HepG2 (cell line): ENCODE data around the gene UNC50. TPM values are rescaled to one million over a fixed set of nuclear protein-coding genes. Genes with fewer than 3 reads are reported as not detected.
A peak's percentile ranks its signal among the peaks of the same experiment; 100 is the strongest.

Experiments
- ATAC-seq: fragments of 200-7000 bp; cut with Tn5 transposase; 3 replicates; pipeline ENCODE4 v1.9.1; 2020; ENCODE audit warnings: mild to moderate bottlenecking, moderate library complexity
- BruUV-seq: library from RNA; stranded (reverse); fragments of 400-500 nt; replicated peaks from 2 replicates; lab custom pipeline; 2021; lab: Mats Ljungman, UMichigan
- CTCF ChIA-PET: fragments of 300-600 bp; formaldehyde crosslinking; extraction: SDS; loops from one replicate; lab custom pipeline; 2021; ENCODE audit warnings: low total read pairs, inconsistent platforms, low intra/inter-chr PET ratio; lab: Yijun Ruan, JAX
- POLR2A ChIA-PET: fragments of 350-600 bp; sonication (Branson Sonifier 250); formaldehyde crosslinking; loops from one replicate; lab custom pipeline; 2020; ENCODE audit warnings: antibody characterized with exemption, inconsistent platforms; lab: Yijun Ruan, JAX
- DNase-seq: peaks from one replicate; pipeline ENCODE4 v3.0.0-alpha.2; 2015; ENCODE audit warnings: low spot score
- FAIRE-seq: peaks from 3 replicates; lab custom pipeline; 2011; peaks lifted over from hg19 to GRCh38; lab: Jason Lieb, UNC
- H2AFZ ChIP-seq: one replicate; pipeline ENCODE4 v1.6.1; 2011; ENCODE audit warnings: low read length, inconsistent platforms
- H3K27ac ChIP-seq: fragments of 300-600 bp; 3 replicates; pipeline ENCODE4 v1.8.0; 2011; ENCODE audit warnings: mixed run types, mild to moderate bottlenecking, mixed read lengths, low read length, inconsistent platforms; ENCODE audit not compliant: insufficient read depth; ENCODE audit errors: extremely low read length
- H3K27me3 ChIP-seq, 2 experiments: fragments of 200-600 bp in 1 of 2; 2 replicates in 1 of 2; 3 replicates in 1 of 2; pipeline versions ENCODE4 v1.6.0 to v1.8.0; 2011; ENCODE audit warnings: low read length in 2 of 2, mild to moderate bottlenecking in 2 of 2, moderate library complexity in 2 of 2, inconsistent platforms in 1 of 2; ENCODE audit not compliant: insufficient read depth in 2 of 2, control insufficient read depth in 1 of 2
- H3K36me3 ChIP-seq, 2 experiments: fragments of 200-600 bp in 1 of 2; replicated peaks in 1 of 2; 2 replicates in 1 of 2; 3 replicates in 1 of 2; pipeline versions ENCODE4 v1.5.1 to v1.8.0; 2011; ENCODE audit warnings: low read length in 2 of 2, inconsistent platforms in 1 of 2; ENCODE audit not compliant: insufficient read depth in 2 of 2, control insufficient read depth in 1 of 2
- H3K4me1 ChIP-seq: 2 replicates; pipeline ENCODE4 v1.5.1; 2012; ENCODE audit warnings: low read length, inconsistent platforms; ENCODE audit not compliant: insufficient read depth
- H3K4me2 ChIP-seq: 2 replicates; pipeline ENCODE4 v1.6.0; 2011; ENCODE audit warnings: low read depth, low read length, inconsistent platforms
- H3K4me3 ChIP-seq, 3 experiments: fragments of 200-600 bp in 1 of 3; sonication (generic), shearing (Covaris generic) in 1 of 3; replicated peaks in 1 of 3; 2 replicates each; pipeline ENCODE4 v1.5.1; 2011 to 2016; ENCODE audit warnings: low read length in 3 of 3, inconsistent platforms in 2 of 3, low read depth in 2 of 3, mild to moderate bottlenecking in 2 of 3, control low read depth in 1 of 3, mixed read lengths in 1 of 3; ENCODE audit not compliant: insufficient read depth in 1 of 3
- H3K79me2 ChIP-seq: one replicate; pipeline ENCODE4 v1.6.1; 2011; ENCODE audit warnings: low read length, inconsistent platforms; ENCODE audit not compliant: insufficient read depth
- H3K9ac ChIP-seq: 2 replicates; pipeline ENCODE4 v1.6.0; 2011; ENCODE audit warnings: mild to moderate bottlenecking, low read depth, low read length, inconsistent platforms; ENCODE audit not compliant: insufficient read depth
- H3K9me3 ChIP-seq: 2 replicates; pipeline ENCODE4 v1.5.1; 2012; ENCODE audit warnings: mild to moderate bottlenecking, low read length
- H4K20me1 ChIP-seq: 2 replicates; pipeline ENCODE4 v1.6.0; 2011; ENCODE audit warnings: inconsistent platforms, mild to moderate bottlenecking, low read length, moderate library complexity; ENCODE audit not compliant: insufficient read depth
- AKAP8 ChIP-seq: sonication (generic); formaldehyde crosslinking; IDR thresholded peaks from 2 replicates; pipeline ENCODE4 v1.5.1; 2020; ENCODE audit warnings: mild to moderate bottlenecking, missing genetic modification reagents
- FOXA1 ChIP-seq, 2 experiments: fragments of 450-650 bp in 1 of 2; sonication (generic) in 1 of 2; formaldehyde crosslinking in 1 of 2; IDR thresholded peaks; 2 replicates each; pipeline versions ENCODE4 v1.4.0 to v1.6.1; 2016 to 2020; ENCODE audit warnings: missing genetic modification reagents in 1 of 2
- FOXP4 ChIP-seq: sonication (generic); formaldehyde crosslinking; IDR thresholded peaks from 2 replicates; pipeline ENCODE4 v1.4.0; 2020; ENCODE audit warnings: missing genetic modification reagents
- GATA4 ChIP-seq: sonication (generic); IDR thresholded peaks from 2 replicates; pipeline ENCODE4 v1.6.1; 2016; ENCODE audit warnings: antibody characterized with exemption, low read depth, borderline replicate concordance
- HMG20B ChIP-seq: conservative IDR thresholded peaks from 2 replicates; pipeline ENCODE4 v1.6.1; 2016; ENCODE audit warnings: missing genetic modification reagents, missing compliant biosample characterization
- TBX2 ChIP-seq: sonication (generic); formaldehyde crosslinking; IDR thresholded peaks from 2 replicates; pipeline ENCODE4 v1.5.0; 2020; ENCODE audit warnings: missing genetic modification reagents, mild to moderate bottlenecking, borderline replicate concordance
- TP53 ChIP-seq: sonication (generic); formaldehyde crosslinking; conservative IDR thresholded peaks from 2 replicates; pipeline ENCODE4 v1.4.0; 2020; ENCODE audit warnings: missing genetic modification reagents
- ZNF124 ChIP-seq: sonication (generic); formaldehyde crosslinking; IDR thresholded peaks from 2 replicates; pipeline ENCODE4 v1.4.0; 2020; ENCODE audit warnings: missing genetic modification reagents
- ZNF160 ChIP-seq: sonication (generic); formaldehyde crosslinking; IDR thresholded peaks from 2 replicates; pipeline ENCODE4 v1.8.0; 2022; ENCODE audit warnings: mild to moderate bottlenecking, inconsistent platforms, missing genetic modification reagents
- ZNF3 ChIP-seq: IDR thresholded peaks from 2 replicates; pipeline ENCODE4 v1.7.0; 2017; ENCODE audit warnings: inconsistent platforms
- ZNF777 ChIP-seq: sonication (generic); formaldehyde crosslinking; IDR thresholded peaks from 2 replicates; pipeline ENCODE4 v1.4.0; 2020; ENCODE audit warnings: missing genetic modification reagents
- ZNF781 ChIP-seq: sonication (generic); formaldehyde crosslinking; IDR thresholded peaks from 2 replicates; pipeline ENCODE4 v1.5.1; 2020; ENCODE audit warnings: borderline replicate concordance, mild to moderate bottlenecking, missing genetic modification reagents; ENCODE audit errors: not compliant biosample characterization
- ZNF839 ChIP-seq: sonication (generic); formaldehyde crosslinking; IDR thresholded peaks from 2 replicates; pipeline ENCODE4 v1.4.0; 2020; ENCODE audit warnings: missing genetic modification reagents, mild to moderate bottlenecking, borderline replicate concordance
- ZZZ3 ChIP-seq: sonication (generic); formaldehyde crosslinking; IDR thresholded peaks from 2 replicates; pipeline ENCODE4 v1.4.0; 2020; ENCODE audit warnings: missing genetic modification reagents, mild to moderate bottlenecking, borderline replicate concordance
- WGBS: methylation state at CpG from one replicate; pipeline ENCODE4 v1.1.6; 2017; ENCODE audit warnings: low lambda C conversion rate; 5-methylcytosine and 5-hydroxymethylcytosine counted together
- in situ Hi-C: cut with HindIII; loops from 2 replicates; pipeline ENCODE4 v1.10.0; 2017; ENCODE audit warnings: low pct_unique_long_range_greater_than_20kb; ENCODE audit not compliant: extremely low pct_ligation_motif_present
- intact Hi-C: fragments of 100-400 bp; cut with micrococcal nuclease; formaldehyde crosslinking; loops from one replicate; pipeline ENCODE4 v1.10.0; 2022; ENCODE audit not compliant: unreplicated experiment
- polyA plus RNA-seq, 8 experiments: library from polyadenylated mRNA; depleted of rRNA in 3 of 8; stranded (reverse) in 7 of 8; unstranded in 1 of 8; fragments of >200 nt; fragmentation: Illumina TruSeq in 4 of 8; extraction: Trizol in 4 of 8; gene quantifications; 2 replicates each; pipeline versions ENCODE4 v1.2.1 to v1.2.3, GENCODE V29; 2011 to 2016; ENCODE audit warnings: low read depth in 4 of 8, missing spikeins in 1 of 8, mixed read lengths in 1 of 8; ENCODE audit not compliant: insufficient read depth in 1 of 8
- total RNA-seq, 5 experiments: library from RNA; depleted of rRNA; stranded (reverse); fragments of >200 nt; fragmentation: Illumina TruSeq; extraction: Trizol; gene quantifications; 2 replicates each; pipeline ENCODE4 v1.2.3, GENCODE V29; 2016; ENCODE audit warnings: low read depth in 1 of 5
- TF ChIP-seq, protein P1 (sequence below): sonication (generic); formaldehyde crosslinking; IDR thresholded peaks from 2 replicates; pipeline ENCODE4 v1.4.0; 2020; ENCODE audit warnings: mild to moderate bottlenecking, missing genetic modification reagents

The UNC50 gene
- total and polyA plus RNA-seq, 2 of the 13 experiments (the other 11 are each of a cell fraction or from before 2014, with no cell fraction given), result 92.6 to 95.6 TPM

- in situ Hi-C loops, result loop anchor here (5.0 kb wide), 2 partner anchors 187 to 417 kb away; no protein-coding TSS in a partner anchor
Observed at GRCh38 chr2:98649992-98650375, 41.6 kb downstream of the UNC50 start.

GRCh38 chr2:98650998-98651397 is 42.6 kb downstream of the UNC50 start:
- WGBS, result 95% methylated on average over 1 of the region's 1 CpG
- ChIA-PET CTCF (interaction anchor here (2.8 to 3.2 kb wide), 2 partner anchors 186 to 415 kb away, joined by 32 to 99 read pairs; no protein-coding TSS in a partner anchor), POLR2A (no interaction called here)
- TF ChIP-seq FOXA1 (IDR thresholded peaks at IDR 0.05), result no peak
- no peak for TF ChIP-seq FOXA1 (CRISPR knock-in tag; IDR thresholded peaks at IDR 0.05)
- no peak for TF ChIP-seq TP53 (CRISPR knock-in tag)
- TF ChIP-seq HMG20B (CRISPR knock-in tag), result no peak
- TF ChIP-seq ZNF124 (CRISPR knock-in tag), result no peak
- TF ChIP-seq TBX2 (CRISPR knock-in tag), result no peak
- TF ChIP-seq FOXP4 (CRISPR knock-in tag), result no peak
- TF ChIP-seq GATA4, result no peak
- no peak for TF ChIP-seq AKAP8 (CRISPR knock-in tag)
- TF ChIP-seq ZZZ3 (CRISPR knock-in tag), result no peak
- TF ChIP-seq ZNF839 (CRISPR knock-in tag), result no peak
- no peak for TF ChIP-seq ZNF781 (CRISPR knock-in tag)
- no peak for TF ChIP-seq ZNF777 (CRISPR knock-in tag)
- TF ChIP-seq, protein P1, sequence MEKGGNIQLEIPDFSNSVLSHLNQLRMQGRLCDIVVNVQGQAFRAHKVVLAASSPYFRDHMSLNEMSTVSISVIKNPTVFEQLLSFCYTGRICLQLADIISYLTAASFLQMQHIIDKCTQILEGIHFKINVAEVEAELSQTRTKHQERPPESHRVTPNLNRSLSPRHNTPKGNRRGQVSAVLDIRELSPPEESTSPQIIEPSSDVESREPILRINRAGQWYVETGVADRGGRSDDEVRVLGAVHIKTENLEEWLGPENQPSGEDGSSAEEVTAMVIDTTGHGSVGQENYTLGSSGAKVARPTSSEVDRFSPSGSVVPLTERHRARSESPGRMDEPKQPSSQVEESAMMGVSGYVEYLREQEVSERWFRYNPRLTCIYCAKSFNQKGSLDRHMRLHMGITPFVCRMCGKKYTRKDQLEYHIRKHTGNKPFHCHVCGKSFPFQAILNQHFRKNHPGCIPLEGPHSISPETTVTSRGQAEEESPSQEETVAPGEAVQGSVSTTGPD, result no peak
- Histone ChIP-seq H2AFZ (no peak overlapping the region), H3K27me3 (no peaks in the 10 kb centered on the region), H3K4me3 (no peak overlapping the region), H3K4me1 (peaks cover 10% of the 10 kb centered on the region; the same call in 1 of the 2 replicates), H3K9ac (no peak overlapping the region), H3K9me3 (no peaks in the 10 kb centered on the region), H3K79me2 (peaks cover 7% of the 10 kb centered on the region), H3K4me2 (no peak overlapping the region), H4K20me1 (peaks cover 5% of the 10 kb centered on the region), H3K36me3 (peaks cover 9 to 46% of the 10 kb centered on the region in 2 experiments), H3K27ac (no peak overlapping the region)
- in situ Hi-C loops, result loop anchor here (5.0 kb wide), 1 partner anchor 186 kb away; no protein-coding TSS in a partner anchor
- ATAC-seq, result no peak
- intact Hi-C loops, result no loop called here
- no peak for FAIRE-seq
- no peak for DNase-seq
- BruUV-seq, result no TSS peak

More at GRCh38 chr2:98649992-98650375, 41.6 kb downstream of the UNC50 start:
- ChIA-PET CTCF (interaction anchor here (1.3 to 3.2 kb wide), 5 partner anchors 180 to 416 kb away, joined by 3 to 99 read pairs (median 4); no protein-coding TSS in a partner anchor), POLR2A (interaction anchor here (0.7 to 1.0 kb wide), 4 partner anchors 52 to 188 kb away, joined by 4 to 6 read pairs (median 5); no protein-coding TSS in a partner anchor)
- no peak for FAIRE-seq
- Histone ChIP-seq H3K4me1 (peaks cover 10% of the 10 kb centered on the region; the same call in 1 of the 2 replicates), H3K79me2 (peaks cover 7% of the 10 kb centered on the region), H3K36me3 (peaks cover 10 to 42% of the 10 kb centered on the region in 2 experiments), H4K20me1 (peaks cover 5% of the 10 kb centered on the region), H3K27ac (no peak overlapping the region), H3K9me3 (no peaks in the 10 kb centered on the region), H3K9ac (no peak overlapping the region), H3K4me2 (no peak overlapping the region), H3K4me3 (no peak overlapping the region), H3K27me3 (no peaks in the 10 kb centered on the region), H2AFZ (no peak overlapping the region)
- BruUV-seq, result no TSS peak
- no peak for TF ChIP-seq ZNF3 (CRISPR knock-in tag)
- TF ChIP-seq ZNF160 (CRISPR knock-in tag), result peak; percentile 93; the same call in 1 of the 2 replicates
- no peak for ATAC-seq
- WGBS, result 96% methylated on average over 1 of the region's 1 CpG
- no peak for DNase-seq
- intact Hi-C loops, result loop anchor here (1.0 to 10.0 kb wide), 5 partner anchors 55 to 416 kb away; no protein-coding TSS in a partner anchor
